Skeletal muscle cell (primary cell): Measurements from ENCODE around the gene KIF13A.
A peak's percentile ranks its signal among the peaks of the same experiment; 100 is the strongest.
"Not testable (repeated sequence)": the region's sequence is repeated elsewhere in the genome, so short reads cannot be mapped to it uniquely, and the experiment has no call there.

Experiments
- DNase-seq: peaks from one replicate; pipeline ENCODE4 v3.0.0-alpha.2; 2010; ENCODE audit warnings: low read depth
- H3K4me3 ChIP-seq: 2 replicates; pipeline ENCODE4 v1.5.1; 2011; ENCODE audit warnings: low read depth, mild to moderate bottlenecking, control low read depth, low read length, moderate library complexity

Gene KIF13A

GRCh38 chr6:17945111-17945510 is 42.3 kb downstream of the KIF13A start:
- H3K4me3 ChIP-seq: no peak overlapping the region
- no peak for DNase-seq

- DNase-seq: no peak
- H3K4me3 ChIP-seq: no peak overlapping the region
Measured at GRCh38 chr6:17941318-17941717, 46.1 kb downstream of the KIF13A start.

GRCh38 chr6:17940151-17940792 is 47.2 kb downstream of the KIF13A start:
- no peak for DNase-seq
- H3K4me3 ChIP-seq: no peak overlapping the region

- DNase-seq: peak; percentile 41
Measured at GRCh38 chr6:17938901-17939300, 48.5 kb downstream of the KIF13A start.

GRCh38 chr6:17935188-17936149 is 52.0 kb downstream of the KIF13A start:
- DNase-seq: no peak
- no peak overlapping the region for H3K4me3 ChIP-seq

More at GRCh38 chr6:17938901-17939300, 48.5 kb downstream of the KIF13A start:
- H3K4me3 ChIP-seq: no peak overlapping the region

GRCh38 chr6:17933716-17934115 is 53.7 kb downstream of the KIF13A start:
- DNase-seq: no peak
- no peak overlapping the region for H3K4me3 ChIP-seq

- H3K4me3 ChIP-seq: no peak overlapping the region
Measured at GRCh38 chr6:17932330-17932852, 55.0 kb downstream of the KIF13A start.

GRCh38 chr6:17931227-17931626 is 56.2 kb downstream of the KIF13A start:
- H3K4me3 ChIP-seq: no peak overlapping the region
- DNase-seq: no peak

More at GRCh38 chr6:17932330-17932852, 55.0 kb downstream of the KIF13A start:
- peak; percentile 87 for DNase-seq

GRCh38 chr6:17930321-17930993 is 57.0 kb downstream of the KIF13A start:
- no peak overlapping the region for H3K4me3 ChIP-seq

GRCh38 chr6:17928514-17929430 is 58.7 kb downstream of the KIF13A start:
- no peak overlapping the region for H3K4me3 ChIP-seq
- no peak for DNase-seq

More at GRCh38 chr6:17930321-17930993, 57.0 kb downstream of the KIF13A start:
- DNase-seq: no peak

- no peak overlapping the region for H3K4me3 ChIP-seq
- DNase-seq: no peak
Measured at GRCh38 chr6:17927705-17928104, 59.7 kb downstream of the KIF13A start.

GRCh38 chr6:17923401-17923863 is 64.0 kb downstream of the KIF13A start:
- H3K4me3 ChIP-seq: no peak overlapping the region
- DNase-seq: no peak

GRCh38 chr6:17921454-17921853 is 66.0 kb downstream of the KIF13A start:
- DNase-seq: no peak
- H3K4me3 ChIP-seq: no peak overlapping the region

GRCh38 chr6:17919496-17919895 is 67.9 kb downstream of the KIF13A start:
- H3K4me3 ChIP-seq: no peak overlapping the region
- no peak for DNase-seq

GRCh38 chr6:17917837-17918763 is 69.3 kb downstream of the KIF13A start:
- no peak overlapping the region for H3K4me3 ChIP-seq
- DNase-seq: no peak

GRCh38 chr6:17914651-17915050 is 72.8 kb downstream of the KIF13A start:
- DNase-seq: no peak
- H3K4me3 ChIP-seq: no peak overlapping the region

GRCh38 chr6:17912521-17912920 is 74.9 kb downstream of the KIF13A start:
- no peak overlapping the region for H3K4me3 ChIP-seq
- DNase-seq: no peak

- DNase-seq: not testable (repeated sequence)
Measured at GRCh38 chr6:17911656-17912055, 75.8 kb downstream of the KIF13A start.

More at GRCh38 chr6:17911656-17912055, 75.8 kb downstream of the KIF13A start:
- H3K4me3 ChIP-seq: not testable (repeated sequence)
